ENCODE measurements around the gene TNRC6A. TPM values are rescaled to one million over a fixed set of nuclear protein-coding genes. Genes with fewer than 3 reads are reported as not detected.

Gene TNRC6A
- total and polyA plus RNA-seq, 9 of the 15 experiments (the other 6 are each of a cell fraction or from before 2014, with no cell fraction given), result 3.4 to 32.1 (median 26.6) TPM

DNA sequence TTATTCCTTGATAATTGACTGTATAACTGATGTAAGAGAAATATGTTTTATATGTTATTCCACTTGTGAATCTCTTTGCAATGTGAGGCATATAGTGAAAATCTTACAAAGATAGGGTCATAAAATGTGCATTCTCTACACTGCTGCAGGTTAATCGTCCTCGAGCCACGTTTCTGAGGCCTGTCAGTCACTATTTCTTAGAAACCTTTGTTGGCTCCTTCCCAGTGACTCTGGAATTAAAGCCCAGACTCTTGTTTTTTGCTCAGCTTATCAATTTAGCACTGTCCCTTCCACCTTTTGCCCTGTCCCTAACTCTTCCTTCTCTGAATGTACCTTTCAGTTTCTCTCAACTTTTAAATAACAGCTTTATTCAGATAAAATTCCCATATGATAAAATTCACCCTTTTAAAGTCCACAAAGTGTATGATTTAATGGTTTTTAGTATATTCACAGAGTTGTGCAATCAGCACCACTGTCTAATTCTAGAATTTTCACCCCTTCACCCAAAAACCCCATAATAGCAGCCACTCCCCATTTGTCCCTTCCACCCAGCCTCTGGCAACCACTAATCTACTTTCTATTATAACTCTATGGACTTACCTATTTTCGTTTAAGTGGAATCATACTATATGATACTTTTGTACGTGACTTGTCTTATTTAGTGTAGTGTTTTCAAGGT lies 8.6 kb downstream of the TNRC6A start (continued):
- TF ChIP-seq COPS2 (conservative IDR thresholded peaks at IDR 0.05) (no peak), CBFA2T2 (conservative IDR thresholded peaks at IDR 0.05) (no peak), TCF7L2 (IDR thresholded peaks at IDR 0.05; ENCODE audit: low read depth, low read length) (no peak), SMARCC2 (IDR thresholded peaks at IDR 0.05; ENCODE audit: low read depth) (no peak), ZNF124 (CRISPR knock-in tag; IDR thresholded peaks at IDR 0.05) (no peak), ZNF764 (CRISPR knock-in tag; IDR thresholded peaks at IDR 0.05; ENCODE audit: low read depth) (no peak), FOXK2 (conservative IDR thresholded peaks at IDR 0.05 in 1 of 2, IDR thresholded peaks at IDR 0.05 in 1 of 2; ENCODE audit: low read depth in 2 of 2) (no peak), CHCHD3 (CRISPR knock-in tag; IDR thresholded peaks at IDR 0.05) (no peak), ZNF212 (CRISPR knock-in tag; IDR thresholded peaks at IDR 0.05) (no peak), ETV1 (tag; conservative IDR thresholded peaks at IDR 0.05; ENCODE audit: low read depth) (no peak), KDM2B (CRISPR knock-in tag; IDR thresholded peaks at IDR 0.05) (no peak), FOXJ2 (tag; IDR thresholded peaks at IDR 0.05) (no peak), NUFIP1 (IDR thresholded peaks at IDR 0.05; ENCODE audit: partially characterized antibody) (no peak)
- TF ChIP-seq, protein P1, sequence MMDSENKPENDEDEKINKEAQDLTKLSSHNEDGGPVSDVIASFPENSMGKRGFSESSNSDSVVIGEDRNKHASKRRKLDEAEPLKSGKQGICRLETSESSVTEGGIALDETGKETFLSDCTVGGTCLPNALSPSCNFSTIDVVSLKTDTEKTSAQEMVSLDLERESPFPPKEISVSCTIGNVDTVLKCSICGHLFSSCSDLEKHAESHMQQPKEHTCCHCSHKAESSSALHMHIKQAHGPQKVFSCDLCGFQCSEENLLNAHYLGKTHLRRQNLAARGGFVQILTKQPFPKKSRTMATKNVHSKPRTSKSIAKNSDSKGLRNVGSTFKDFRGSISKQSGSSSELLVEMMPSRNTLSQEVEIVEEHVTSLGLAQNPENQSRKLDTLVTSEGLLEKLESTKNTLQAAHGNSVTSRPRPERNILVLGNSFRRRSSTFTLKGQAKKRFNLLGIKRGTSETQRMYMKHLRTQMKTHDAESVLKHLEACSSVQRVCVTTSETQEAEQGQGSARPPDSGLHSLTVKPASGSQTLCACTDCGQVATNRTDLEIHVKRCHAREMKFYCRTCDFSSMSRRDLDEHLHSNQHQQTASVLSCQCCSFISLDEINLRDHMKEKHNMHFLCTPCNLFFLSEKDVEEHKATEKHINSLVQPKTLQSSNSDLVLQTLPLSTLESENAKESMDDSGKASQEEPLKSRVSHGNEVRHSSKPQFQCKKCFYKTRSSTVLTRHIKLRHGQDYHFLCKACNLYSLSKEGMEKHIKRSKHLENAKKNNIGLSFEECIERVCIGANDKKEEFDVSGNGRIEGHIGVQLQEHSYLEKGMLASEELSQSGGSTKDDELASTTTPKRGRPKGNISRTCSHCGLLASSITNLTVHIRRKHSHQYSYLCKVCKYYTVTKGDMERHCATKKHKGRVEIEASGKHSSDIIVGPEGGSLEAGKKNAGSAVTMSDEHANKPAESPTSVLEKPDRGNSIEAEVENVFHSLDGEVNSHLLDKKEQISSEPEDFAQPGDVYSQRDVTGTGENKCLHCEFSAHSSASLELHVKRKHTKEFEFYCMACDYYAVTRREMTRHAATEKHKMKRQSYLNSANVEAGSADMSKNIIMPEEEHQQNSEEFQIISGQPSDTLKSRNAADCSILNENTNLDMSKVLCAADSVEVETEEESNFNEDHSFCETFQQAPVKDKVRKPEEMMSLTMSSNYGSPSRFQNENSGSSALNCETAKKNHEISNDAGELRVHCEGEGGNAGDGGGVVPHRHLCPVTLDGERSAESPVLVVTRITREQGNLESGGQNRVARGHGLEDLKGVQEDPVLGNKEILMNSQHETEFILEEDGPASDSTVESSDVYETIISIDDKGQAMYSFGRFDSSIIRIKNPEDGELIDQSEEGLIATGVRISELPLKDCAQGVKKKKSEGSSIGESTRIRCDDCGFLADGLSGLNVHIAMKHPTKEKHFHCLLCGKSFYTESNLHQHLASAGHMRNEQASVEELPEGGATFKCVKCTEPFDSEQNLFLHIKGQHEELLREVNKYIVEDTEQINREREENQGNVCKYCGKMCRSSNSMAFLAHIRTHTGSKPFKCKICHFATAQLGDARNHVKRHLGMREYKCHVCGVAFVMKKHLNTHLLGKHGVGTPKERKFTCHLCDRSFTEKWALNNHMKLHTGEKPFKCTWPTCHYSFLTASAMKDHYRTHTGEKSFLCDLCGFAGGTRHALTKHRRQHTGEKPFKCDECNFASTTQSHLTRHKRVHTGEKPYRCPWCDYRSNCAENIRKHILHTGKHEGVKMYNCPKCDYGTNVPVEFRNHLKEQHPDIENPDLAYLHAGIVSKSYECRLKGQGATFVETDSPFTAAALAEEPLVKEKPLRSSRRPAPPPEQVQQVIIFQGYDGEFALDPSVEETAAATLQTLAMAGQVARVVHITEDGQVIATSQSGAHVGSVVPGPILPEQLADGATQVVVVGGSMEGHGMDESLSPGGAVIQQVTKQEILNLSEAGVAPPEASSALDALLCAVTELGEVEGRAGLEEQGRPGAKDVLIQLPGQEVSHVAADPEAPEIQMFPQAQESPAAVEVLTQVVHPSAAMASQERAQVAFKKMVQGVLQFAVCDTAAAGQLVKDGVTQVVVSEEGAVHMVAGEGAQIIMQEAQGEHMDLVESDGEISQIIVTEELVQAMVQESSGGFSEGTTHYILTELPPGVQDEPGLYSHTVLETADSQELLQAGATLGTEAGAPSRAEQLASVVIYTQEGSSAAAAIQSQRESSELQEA (IDR thresholded peaks at IDR 0.05; ENCODE audit: low read depth), result no peak
- TF ChIP-seq, protein P2, sequence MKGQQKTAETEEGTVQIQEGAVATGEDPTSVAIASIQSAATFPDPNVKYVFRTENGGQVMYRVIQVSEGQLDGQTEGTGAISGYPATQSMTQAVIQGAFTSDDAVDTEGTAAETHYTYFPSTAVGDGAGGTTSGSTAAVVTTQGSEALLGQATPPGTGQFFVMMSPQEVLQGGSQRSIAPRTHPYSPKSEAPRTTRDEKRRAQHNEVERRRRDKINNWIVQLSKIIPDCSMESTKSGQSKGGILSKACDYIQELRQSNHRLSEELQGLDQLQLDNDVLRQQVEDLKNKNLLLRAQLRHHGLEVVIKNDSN (CRISPR knock-in tag; IDR thresholded peaks at IDR 0.05), result no peak
- TF ChIP-seq, protein P3, sequence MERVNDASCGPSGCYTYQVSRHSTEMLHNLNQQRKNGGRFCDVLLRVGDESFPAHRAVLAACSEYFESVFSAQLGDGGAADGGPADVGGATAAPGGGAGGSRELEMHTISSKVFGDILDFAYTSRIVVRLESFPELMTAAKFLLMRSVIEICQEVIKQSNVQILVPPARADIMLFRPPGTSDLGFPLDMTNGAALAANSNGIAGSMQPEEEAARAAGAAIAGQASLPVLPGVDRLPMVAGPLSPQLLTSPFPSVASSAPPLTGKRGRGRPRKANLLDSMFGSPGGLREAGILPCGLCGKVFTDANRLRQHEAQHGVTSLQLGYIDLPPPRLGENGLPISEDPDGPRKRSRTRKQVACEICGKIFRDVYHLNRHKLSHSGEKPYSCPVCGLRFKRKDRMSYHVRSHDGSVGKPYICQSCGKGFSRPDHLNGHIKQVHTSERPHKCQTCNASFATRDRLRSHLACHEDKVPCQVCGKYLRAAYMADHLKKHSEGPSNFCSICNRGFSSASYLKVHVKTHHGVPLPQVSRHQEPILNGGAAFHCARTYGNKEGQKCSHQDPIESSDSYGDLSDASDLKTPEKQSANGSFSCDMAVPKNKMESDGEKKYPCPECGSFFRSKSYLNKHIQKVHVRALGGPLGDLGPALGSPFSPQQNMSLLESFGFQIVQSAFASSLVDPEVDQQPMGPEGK (CRISPR knock-in tag; IDR thresholded peaks at IDR 0.05; ENCODE audit: borderline replicate concordance), result no peak
